ENCODE measurements around the gene EZR.

The EZR gene

DNA sequence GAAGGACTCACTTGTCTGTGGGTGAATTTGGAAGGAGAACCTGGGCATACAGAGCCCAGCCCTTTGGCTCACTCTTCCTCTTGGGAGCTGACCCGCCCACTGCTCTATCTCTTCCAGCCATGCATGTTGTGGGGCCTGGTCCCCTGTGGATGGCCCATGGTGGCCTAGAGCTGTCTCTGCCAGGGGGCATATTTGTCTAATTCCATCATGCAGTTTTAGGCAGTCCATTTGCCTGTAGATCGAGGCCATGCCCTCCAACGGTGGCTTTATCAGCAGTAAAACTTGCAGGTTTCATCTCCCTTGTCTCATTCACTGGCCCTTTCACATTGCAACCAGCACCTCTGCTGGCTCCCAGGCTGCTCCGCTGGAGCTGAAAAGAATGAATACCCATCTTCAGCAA is 12.9 kb upstream of the EZR start:
- H3K14ac ChIP-seq (ENCODE audit: low read length in 2 of 2), result no peak overlapping the region
- peaks cover 2% of the 10 kb centered on the region for H3K4me1 ChIP-seq (ENCODE audit: control insufficient read depth, insufficient read depth, low read depth, low read length)
- H3K4me2 ChIP-seq (ENCODE audit: low read length, poor library complexity, severe bottlenecking), result no peak overlapping the region
- H2AFZ ChIP-seq (ENCODE audit: low read depth, low read length), result no peak overlapping the region
- no peak for DNase-seq
- no peaks in the 10 kb centered on the region for H3K36me3 ChIP-seq (ENCODE audit: control insufficient read depth in 1 of 2, insufficient read depth in 2 of 2, low read depth in 1 of 2, low read length in 2 of 2)
- H3K4me3 ChIP-seq (ENCODE audit: insufficient read depth in 1 of 2, low read depth in 1 of 2, low read length in 2 of 2), result no peak overlapping the region
- H2BK120ac ChIP-seq (ENCODE audit: low read depth, low read length), result no peak overlapping the region
- no peak overlapping the region for H3K27ac ChIP-seq (ENCODE audit: low read length, poor library complexity, severe bottlenecking)
- no peak overlapping the region for H4K91ac ChIP-seq (ENCODE audit: low read length)
- no peak overlapping the region for H2BK15ac ChIP-seq (ENCODE audit: low read depth, poor library complexity, severe bottlenecking)
- no peak overlapping the region for H2BK12ac ChIP-seq (ENCODE audit: low read length in 2 of 2)
- no peak overlapping the region for H2AK5ac ChIP-seq (ENCODE audit: low read length, severe bottlenecking)
- no peak overlapping the region for H3K23ac ChIP-seq (ENCODE audit: low read length in 2 of 2)
- no peak overlapping the region for H2BK5ac ChIP-seq (ENCODE audit: low read depth, low read length, poor library complexity, severe bottlenecking)
- H3K27me3 ChIP-seq (ENCODE audit: control insufficient read depth in 1 of 2, insufficient read depth in 1 of 2, low read length in 2 of 2), result no peaks in the 10 kb centered on the region
- H3K4ac ChIP-seq (ENCODE audit: low read depth in 1 of 2, low read length in 2 of 2), result no peak overlapping the region
- no peak overlapping the region for H3K18ac ChIP-seq (ENCODE audit: low read depth in 1 of 2, low read length in 2 of 2)
- no peak overlapping the region for H4K8ac ChIP-seq (ENCODE audit: low read length)
- H3K9me3 ChIP-seq (ENCODE audit: control insufficient read depth, low read length), result no peaks in the 10 kb centered on the region
- H3K79me1 ChIP-seq (replicated peaks; ENCODE audit: low read length, poor library complexity, severe bottlenecking), result no peaks in the 10 kb centered on the region
- H3K9ac ChIP-seq (ENCODE audit: low read length), result no peak overlapping the region
- WGBS, result 90% methylated on average over 4 of the region's 4 CpGs

DNA sequence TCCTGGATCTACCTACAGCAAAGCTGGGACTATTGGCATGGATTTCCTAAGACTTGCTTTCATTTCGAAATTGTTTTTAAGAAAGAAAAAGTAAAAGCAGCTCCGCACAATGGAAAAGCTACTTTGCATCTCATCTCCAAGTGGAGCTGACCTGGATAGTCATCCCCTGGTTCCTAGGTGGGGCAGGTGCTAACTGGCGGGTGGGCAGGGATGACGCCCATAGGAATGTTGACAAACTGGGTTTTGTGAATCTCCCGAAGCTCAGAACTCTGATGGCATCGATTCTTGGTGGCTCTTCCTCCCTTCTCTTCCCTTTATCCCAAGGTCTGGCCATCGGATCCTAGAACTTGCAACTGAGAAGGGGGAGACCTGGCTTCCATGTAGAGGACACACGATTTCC is 12.4 kb upstream of the EZR start:
- H3K79me1 ChIP-seq (replicated peaks; ENCODE audit: low read length, poor library complexity, severe bottlenecking), result no peaks in the 10 kb centered on the region
- H2AK5ac ChIP-seq (ENCODE audit: low read length, severe bottlenecking), result no peak overlapping the region
- 93% methylated on average over 8 of the region's 8 CpGs for WGBS

GRCh38 chr6:158830736-158831135 is 11.6 kb upstream of the EZR start:
- H3K4ac ChIP-seq (ENCODE audit: low read depth in 1 of 2, low read length in 2 of 2), result no peak overlapping the region
- no peak overlapping the region for H2BK120ac ChIP-seq (ENCODE audit: low read depth, low read length)
- no peaks in the 10 kb centered on the region for H3K36me3 ChIP-seq (ENCODE audit: control insufficient read depth in 1 of 2, insufficient read depth in 2 of 2, low read depth in 1 of 2, low read length in 2 of 2)
- H3K79me1 ChIP-seq (replicated peaks; ENCODE audit: low read length, poor library complexity, severe bottlenecking), result no peaks in the 10 kb centered on the region
- H3K23ac ChIP-seq (ENCODE audit: low read length in 2 of 2), result no peak overlapping the region
- no peak overlapping the region for H2BK12ac ChIP-seq (ENCODE audit: low read length in 2 of 2)
- H3K9me3 ChIP-seq (ENCODE audit: control insufficient read depth, low read length), result no peaks in the 10 kb centered on the region
- H2AK5ac ChIP-seq (ENCODE audit: low read length, severe bottlenecking), result no peak overlapping the region
- no peak for DNase-seq
- no peak overlapping the region for H2BK15ac ChIP-seq (ENCODE audit: low read depth, poor library complexity, severe bottlenecking)
- WGBS, result 95% methylated on average over 13 of the region's 13 CpGs
- no peaks in the 10 kb centered on the region for H3K4me1 ChIP-seq (ENCODE audit: control insufficient read depth, insufficient read depth, low read depth, low read length)
- H4K8ac ChIP-seq (ENCODE audit: low read length), result no peak overlapping the region
- no peak overlapping the region for H3K4me3 ChIP-seq (ENCODE audit: insufficient read depth in 1 of 2, low read depth in 1 of 2, low read length in 2 of 2)
- H3K18ac ChIP-seq (ENCODE audit: low read depth in 1 of 2, low read length in 2 of 2), result no peak overlapping the region
- H2BK5ac ChIP-seq (ENCODE audit: low read depth, low read length, poor library complexity, severe bottlenecking), result no peak overlapping the region
- no peak overlapping the region for H3K9ac ChIP-seq (ENCODE audit: low read length)
- no peak overlapping the region for H2AFZ ChIP-seq (ENCODE audit: low read depth, low read length)
- H4K91ac ChIP-seq (ENCODE audit: low read length), result no peak overlapping the region
- H3K4me2 ChIP-seq (ENCODE audit: low read length, poor library complexity, severe bottlenecking), result no peak overlapping the region
- no peak overlapping the region for H3K14ac ChIP-seq (ENCODE audit: low read length in 2 of 2)
- H3K27ac ChIP-seq (ENCODE audit: low read length, poor library complexity, severe bottlenecking), result no peak overlapping the region
- no peaks in the 10 kb centered on the region for H3K27me3 ChIP-seq (ENCODE audit: control insufficient read depth in 1 of 2, insufficient read depth in 1 of 2, low read length in 2 of 2)

More for the DNA sequence above, 12.4 kb upstream of the EZR start:
- Histone ChIP-seq H3K4me3 (ENCODE audit: insufficient read depth in 1 of 2, low read depth in 1 of 2, low read length in 2 of 2) (no peak overlapping the region), H2BK5ac (ENCODE audit: low read depth, low read length, poor library complexity, severe bottlenecking) (no peak overlapping the region), H2BK15ac (ENCODE audit: low read depth, poor library complexity, severe bottlenecking) (no peak overlapping the region), H3K23ac (ENCODE audit: low read length in 2 of 2) (no peak overlapping the region), H3K4me1 (ENCODE audit: control insufficient read depth, insufficient read depth, low read depth, low read length) (no peaks in the 10 kb centered on the region), H3K9me3 (ENCODE audit: control insufficient read depth, low read length) (no peaks in the 10 kb centered on the region), H3K4ac (ENCODE audit: low read depth in 1 of 2, low read length in 2 of 2) (no peak overlapping the region), H3K4me2 (ENCODE audit: low read length, poor library complexity, severe bottlenecking) (no peak overlapping the region), H4K8ac (ENCODE audit: low read length) (no peak overlapping the region), H3K27me3 (ENCODE audit: control insufficient read depth in 1 of 2, insufficient read depth in 1 of 2, low read length in 2 of 2) (no peaks in the 10 kb centered on the region), H3K27ac (ENCODE audit: low read length, poor library complexity, severe bottlenecking) (no peak overlapping the region), H3K18ac (ENCODE audit: low read depth in 1 of 2, low read length in 2 of 2) (no peak overlapping the region), H4K91ac (ENCODE audit: low read length) (no peak overlapping the region), H2BK12ac (ENCODE audit: low read length in 2 of 2) (no peak overlapping the region), H3K9ac (ENCODE audit: low read length) (no peak overlapping the region), H2AFZ (ENCODE audit: low read depth, low read length) (no peak overlapping the region), H3K14ac (ENCODE audit: low read length in 2 of 2) (no peak overlapping the region), H3K36me3 (ENCODE audit: control insufficient read depth in 1 of 2, insufficient read depth in 2 of 2, low read depth in 1 of 2, low read length in 2 of 2) (no peaks in the 10 kb centered on the region), H2BK120ac (ENCODE audit: low read depth, low read length) (no peak overlapping the region)
- DNase-seq, result no peak

DNA sequence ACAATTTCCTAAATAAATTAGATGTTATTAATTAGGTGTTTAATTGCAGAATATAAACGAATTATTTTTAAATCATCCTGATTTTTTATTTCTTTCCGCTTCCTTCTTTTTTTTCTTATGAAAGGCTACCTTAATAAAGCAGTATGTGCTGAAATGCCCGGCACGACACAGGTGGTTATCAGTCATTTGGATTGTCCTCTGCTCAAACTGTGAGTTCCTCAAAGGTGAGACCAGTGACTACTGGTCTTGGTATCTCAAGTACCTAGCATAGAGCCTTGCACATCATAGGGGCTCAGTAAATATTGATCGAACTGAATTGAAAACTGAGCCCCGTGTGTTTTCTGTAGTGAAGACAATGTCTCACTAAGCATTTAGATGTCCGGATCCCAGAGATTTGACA is 9.6 kb upstream of the EZR start:
- Histone ChIP-seq H3K27me3 (ENCODE audit: control insufficient read depth in 1 of 2, insufficient read depth in 1 of 2, low read length in 2 of 2) (no peaks in the 10 kb centered on the region), H3K4me3 (ENCODE audit: insufficient read depth in 1 of 2, low read depth in 1 of 2, low read length in 2 of 2) (no peak overlapping the region), H3K9me3 (ENCODE audit: control insufficient read depth, low read length) (no peaks in the 10 kb centered on the region), H2BK15ac (ENCODE audit: low read depth, poor library complexity, severe bottlenecking) (no peak overlapping the region), H2AK5ac (ENCODE audit: low read length, severe bottlenecking) (no peak overlapping the region), H2BK12ac (ENCODE audit: low read length in 2 of 2) (no peak overlapping the region), H3K36me3 (ENCODE audit: control insufficient read depth in 1 of 2, insufficient read depth in 2 of 2, low read depth in 1 of 2, low read length in 2 of 2) (no peaks in the 10 kb centered on the region), H3K23ac (ENCODE audit: low read length in 2 of 2) (no peak overlapping the region), H3K4me1 (ENCODE audit: control insufficient read depth, insufficient read depth, low read depth, low read length) (no peaks in the 10 kb centered on the region), H4K91ac (ENCODE audit: low read length) (no peak overlapping the region), H4K8ac (ENCODE audit: low read length) (no peak overlapping the region), H2BK5ac (ENCODE audit: low read depth, low read length, poor library complexity, severe bottlenecking) (no peak overlapping the region), H3K79me1 (replicated peaks; ENCODE audit: low read length, poor library complexity, severe bottlenecking) (no peaks in the 10 kb centered on the region), H3K4ac (ENCODE audit: low read depth in 1 of 2, low read length in 2 of 2) (no peak overlapping the region), H2BK120ac (ENCODE audit: low read depth, low read length) (no peak overlapping the region), H3K4me2 (ENCODE audit: low read length, poor library complexity, severe bottlenecking) (no peak overlapping the region), H2AFZ (ENCODE audit: low read depth, low read length) (no peak overlapping the region), H3K9ac (ENCODE audit: low read length) (no peak overlapping the region), H3K18ac (ENCODE audit: low read depth in 1 of 2, low read length in 2 of 2) (no peak overlapping the region), H3K14ac (ENCODE audit: low read length in 2 of 2) (no peak overlapping the region), H3K27ac (ENCODE audit: low read length, poor library complexity, severe bottlenecking) (no peak overlapping the region)
- 82% methylated on average over 6 of the region's 7 CpGs for WGBS
- no peak for DNase-seq

All from mesenchymal stem cell (in vitro differentiated cells and primary cell).